SK-N-MC (cell line): ENCODE results near the gene SH3PXD2A.

Experiments
- EZH2 ChIP-seq: fragments of 200-600 bp; sonication (generic); IDR thresholded peaks from one replicate; pipeline ENCODE4 v1.6.1; 2017; ENCODE audit warnings: antibody characterized with exemption
- POLR2AphosphoS5 ChIP-seq: IDR thresholded peaks from 2 replicates; pipeline ENCODE4 v1.6.1; 2012; ENCODE audit warnings: mild to moderate bottlenecking, low read depth, low read length, borderline replicate concordance

DNA sequence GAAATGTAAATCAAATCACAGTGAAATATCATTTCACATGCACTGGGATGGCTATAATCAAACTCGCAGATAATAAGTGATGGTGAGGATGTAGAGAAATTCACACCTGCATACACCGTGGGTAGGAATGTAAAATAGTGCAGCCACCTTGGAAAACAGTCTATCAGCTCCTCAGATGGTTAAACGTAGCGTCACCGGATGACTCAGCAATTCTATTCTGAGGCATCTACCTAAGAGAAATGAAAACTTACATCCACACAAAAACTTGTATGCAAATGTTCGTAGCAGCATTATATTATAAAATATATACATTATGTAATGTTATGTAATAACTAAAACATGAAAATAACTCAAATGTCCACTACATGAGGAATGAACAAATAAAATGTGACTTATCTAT, 38.9 kb downstream of the SH3PXD2A start:
- TF ChIP-seq EZH2 (no peak), POLR2AphosphoS5 (no peak)
